ENCODE measurements around the gene STK35. TPM values are rescaled to one million over a fixed set of nuclear protein-coding genes. Genes with fewer than 3 reads are reported as not detected.

The STK35 gene
- total and polyA plus RNA-seq, 2 of the 13 experiments (the other 11 are each of a cell fraction or from before 2014, with no cell fraction given) = 27.4 to 29.8 TPM

- TF ChIP-seq, protein P1, sequence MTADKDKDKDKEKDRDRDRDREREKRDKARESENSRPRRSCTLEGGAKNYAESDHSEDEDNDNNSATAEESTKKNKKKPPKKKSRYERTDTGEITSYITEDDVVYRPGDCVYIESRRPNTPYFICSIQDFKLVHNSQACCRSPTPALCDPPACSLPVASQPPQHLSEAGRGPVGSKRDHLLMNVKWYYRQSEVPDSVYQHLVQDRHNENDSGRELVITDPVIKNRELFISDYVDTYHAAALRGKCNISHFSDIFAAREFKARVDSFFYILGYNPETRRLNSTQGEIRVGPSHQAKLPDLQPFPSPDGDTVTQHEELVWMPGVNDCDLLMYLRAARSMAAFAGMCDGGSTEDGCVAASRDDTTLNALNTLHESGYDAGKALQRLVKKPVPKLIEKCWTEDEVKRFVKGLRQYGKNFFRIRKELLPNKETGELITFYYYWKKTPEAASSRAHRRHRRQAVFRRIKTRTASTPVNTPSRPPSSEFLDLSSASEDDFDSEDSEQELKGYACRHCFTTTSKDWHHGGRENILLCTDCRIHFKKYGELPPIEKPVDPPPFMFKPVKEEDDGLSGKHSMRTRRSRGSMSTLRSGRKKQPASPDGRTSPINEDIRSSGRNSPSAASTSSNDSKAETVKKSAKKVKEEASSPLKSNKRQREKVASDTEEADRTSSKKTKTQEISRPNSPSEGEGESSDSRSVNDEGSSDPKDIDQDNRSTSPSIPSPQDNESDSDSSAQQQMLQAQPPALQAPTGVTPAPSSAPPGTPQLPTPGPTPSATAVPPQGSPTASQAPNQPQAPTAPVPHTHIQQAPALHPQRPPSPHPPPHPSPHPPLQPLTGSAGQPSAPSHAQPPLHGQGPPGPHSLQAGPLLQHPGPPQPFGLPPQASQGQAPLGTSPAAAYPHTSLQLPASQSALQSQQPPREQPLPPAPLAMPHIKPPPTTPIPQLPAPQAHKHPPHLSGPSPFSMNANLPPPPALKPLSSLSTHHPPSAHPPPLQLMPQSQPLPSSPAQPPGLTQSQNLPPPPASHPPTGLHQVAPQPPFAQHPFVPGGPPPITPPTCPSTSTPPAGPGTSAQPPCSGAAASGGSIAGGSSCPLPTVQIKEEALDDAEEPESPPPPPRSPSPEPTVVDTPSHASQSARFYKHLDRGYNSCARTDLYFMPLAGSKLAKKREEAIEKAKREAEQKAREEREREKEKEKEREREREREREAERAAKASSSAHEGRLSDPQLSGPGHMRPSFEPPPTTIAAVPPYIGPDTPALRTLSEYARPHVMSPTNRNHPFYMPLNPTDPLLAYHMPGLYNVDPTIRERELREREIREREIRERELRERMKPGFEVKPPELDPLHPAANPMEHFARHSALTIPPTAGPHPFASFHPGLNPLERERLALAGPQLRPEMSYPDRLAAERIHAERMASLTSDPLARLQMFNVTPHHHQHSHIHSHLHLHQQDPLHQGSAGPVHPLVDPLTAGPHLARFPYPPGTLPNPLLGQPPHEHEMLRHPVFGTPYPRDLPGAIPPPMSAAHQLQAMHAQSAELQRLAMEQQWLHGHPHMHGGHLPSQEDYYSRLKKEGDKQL (CRISPR knock-in tag; IDR thresholded peaks at IDR 0.05; ENCODE audit: low read depth) = no peak; the same call in 1 of the 2 replicates
- no peak for TF ChIP-seq MTA3 (CRISPR knock-in tag; IDR thresholded peaks at IDR 0.05)
- TF ChIP-seq SRSF4 (IDR thresholded peaks at IDR 0.05; ENCODE audit: low read depth, low read length, poor library complexity, severe bottlenecking) = no peak
- TF ChIP-seq ZFP36L2 (CRISPR knock-in tag; IDR thresholded peaks at IDR 0.05) = no peak
- peak; percentile 52; the same call in 1 of the 2 replicates for TF ChIP-seq ZKSCAN8 (CRISPR knock-in tag; IDR thresholded peaks at IDR 0.05; ENCODE audit: borderline replicate concordance)
- no peak for TF ChIP-seq RXRA (CRISPR knock-in tag; IDR thresholded peaks at IDR 0.05)
- no peak for TF ChIP-seq ZNF180 (CRISPR knock-in tag; IDR thresholded peaks at IDR 0.05; ENCODE audit: borderline replicate concordance, low read depth)
- peak; percentile 74; the same call in 1 of the 2 replicates for TF ChIP-seq CREM (IDR thresholded peaks at IDR 0.05)
- no peak for TF ChIP-seq CREM (CRISPR knock-in tag; IDR thresholded peaks at IDR 0.05)
- TF ChIP-seq NR2F2 (IDR thresholded peaks at IDR 0.05; ENCODE audit: borderline replicate concordance, low read depth) = peak; percentile 71; the same call in 1 of the 2 replicates
- no peak for TF ChIP-seq ARNT2 (CRISPR knock-in tag; IDR thresholded peaks at IDR 0.05; ENCODE audit: low read depth)
- peak; percentile 99 for TF ChIP-seq AHDC1 (CRISPR knock-in tag; IDR thresholded peaks at IDR 0.05; ENCODE audit: borderline replicate concordance)
- TF ChIP-seq, protein P2, sequence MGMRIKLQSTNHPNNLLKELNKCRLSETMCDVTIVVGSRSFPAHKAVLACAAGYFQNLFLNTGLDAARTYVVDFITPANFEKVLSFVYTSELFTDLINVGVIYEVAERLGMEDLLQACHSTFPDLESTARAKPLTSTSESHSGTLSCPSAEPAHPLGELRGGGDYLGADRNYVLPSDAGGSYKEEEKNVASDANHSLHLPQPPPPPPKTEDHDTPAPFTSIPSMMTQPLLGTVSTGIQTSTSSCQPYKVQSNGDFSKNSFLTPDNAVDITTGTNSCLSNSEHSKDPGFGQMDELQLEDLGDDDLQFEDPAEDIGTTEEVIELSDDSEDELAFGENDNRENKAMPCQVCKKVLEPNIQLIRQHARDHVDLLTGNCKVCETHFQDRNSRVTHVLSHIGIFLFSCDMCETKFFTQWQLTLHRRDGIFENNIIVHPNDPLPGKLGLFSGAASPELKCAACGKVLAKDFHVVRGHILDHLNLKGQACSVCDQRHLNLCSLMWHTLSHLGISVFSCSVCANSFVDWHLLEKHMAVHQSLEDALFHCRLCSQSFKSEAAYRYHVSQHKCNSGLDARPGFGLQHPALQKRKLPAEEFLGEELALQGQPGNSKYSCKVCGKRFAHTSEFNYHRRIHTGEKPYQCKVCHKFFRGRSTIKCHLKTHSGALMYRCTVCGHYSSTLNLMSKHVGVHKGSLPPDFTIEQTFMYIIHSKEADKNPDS (CRISPR knock-in tag; IDR thresholded peaks at IDR 0.05) = peak; percentile 33; the same call in 1 of the 2 replicates
- TF ChIP-seq KAT7 (CRISPR knock-in tag; IDR thresholded peaks at IDR 0.05; ENCODE audit: borderline replicate concordance) = no peak
These were observed 35.0 kb upstream of the STK35 start (continued) for GRCh38 chr20:2066461-2067122.

Measured in HepG2 (cell line).